AG04450 (cell line): ENCODE results near the gene IGLL5. TPM values are rescaled to one million over a fixed set of nuclear protein-coding genes. Genes with fewer than 3 reads are reported as not detected.

Experiments used
- CTCF ChIA-PET: fragments of 300-600, 350-600 bp; formaldehyde crosslinking; extraction: SDS; loops from one replicate; lab custom pipeline; 2022; ENCODE audit warnings: antibody characterized with exemption, inconsistent platforms; lab: Charles Lee
- POLR2A ChIA-PET: fragments of 350-600 bp; formaldehyde crosslinking; extraction: SDS; loops from one replicate; lab custom pipeline; 2021; ENCODE audit warnings: antibody characterized with exemption, inconsistent platforms; lab: Yijun Ruan, JAX
- DNase-seq: peaks from one replicate; pipeline ENCODE4 v3.0.0-alpha.2; 2011; ENCODE audit warnings: low read depth, low spot score
- H3K27ac ChIP-seq: one replicate; pipeline ENCODE4 v1.5.1; 2012; ENCODE audit warnings: low read depth, low read length, control low read depth
- H3K27me3 ChIP-seq: one replicate; pipeline ENCODE4 v1.6.0; 2012; ENCODE audit warnings: low read length; ENCODE audit not compliant: control insufficient read depth, insufficient read depth
- H3K4me3 ChIP-seq: 2 replicates; pipeline ENCODE4 v1.5.1; 2011; ENCODE audit warnings: mild to moderate bottlenecking, low read depth, low read length, control low read depth
- H3K9me3 ChIP-seq: 2 replicates; pipeline ENCODE4 v1.5.1; 2012; ENCODE audit warnings: low read length; ENCODE audit not compliant: control insufficient read depth, insufficient read depth
- CTCF ChIP-seq: IDR thresholded peaks from 2 replicates; pipeline ENCODE4 v1.5.1; 2011; ENCODE audit warnings: low read depth, low read length, control low read depth, inconsistent platforms
- polyA plus RNA-seq: library from polyadenylated mRNA; depleted of rRNA; stranded (reverse); fragments of >200 nt; gene quantifications from 2 replicates; pipeline ENCODE4 v1.2.3, GENCODE V29; 2011

Gene IGLL5
- polyA plus RNA-seq, 1 experiment, result not detected

- Histone ChIP-seq H3K27ac (no peak overlapping the region), H3K9me3 (no peaks in the 10 kb centered on the region), H3K27me3 (peaks cover 2% of the 10 kb centered on the region), H3K4me3 (no peak overlapping the region)
- TF ChIP-seq CTCF, result no peak
- CTCF ChIA-PET, result no interaction called here
- DNase-seq, result no peak
- POLR2A ChIA-PET, result no interaction called here
Observed at GRCh38 chr22:22867996-22868715, 19.5 kb upstream of the IGLL5 start.

GRCh38 chr22:22870577-22871404, 16.8 kb upstream of the IGLL5 start:
- H3K27ac ChIP-seq, result no peak overlapping the region
- no peak overlapping the region for H3K4me3 ChIP-seq
- H3K9me3 ChIP-seq, result no peaks in the 10 kb centered on the region
- TF ChIP-seq CTCF, result no peak
- DNase-seq, result no peak
- H3K27me3 ChIP-seq, result peaks cover 2% of the 10 kb centered on the region
- ChIA-PET POLR2A (no interaction called here), CTCF (no interaction called here)

- Histone ChIP-seq H3K27ac (no peak overlapping the region), H3K9me3 (no peaks in the 10 kb centered on the region), H3K4me3 (no peak overlapping the region), H3K27me3 (peaks cover 2% of the 10 kb centered on the region)
- DNase-seq, result no peak
- no peak for TF ChIP-seq CTCF
- CTCF ChIA-PET, result no interaction called here
- POLR2A ChIA-PET, result no interaction called here
Observed at GRCh38 chr22:22871536-22872278, 15.9 kb upstream of the IGLL5 start.

GRCh38 chr22:22872722-22873708, 14.6 kb upstream of the IGLL5 start:
- no peak for TF ChIP-seq CTCF
- CTCF ChIA-PET, result interaction anchor here (0.8 kb wide), 1 partner anchor 64 kb away, joined by 4 read pairs; no protein-coding TSS in a partner anchor
- Histone ChIP-seq H3K27me3 (peaks cover 2% of the 10 kb centered on the region), H3K4me3 (no peak overlapping the region), H3K27ac (no peak overlapping the region), H3K9me3 (no peaks in the 10 kb centered on the region)
- POLR2A ChIA-PET, result no interaction called here
- DNase-seq, result no peak
